HEK293T (cell line): ENCODE measurements around the gene SCGB1D4.
A peak's percentile ranks its signal among the peaks of the same experiment; 100 is the strongest.

Experiments
- CTCF ChIA-PET: fragments of 350-600 bp; formaldehyde crosslinking; extraction: SDS; loops from one replicate; lab custom pipeline; 2021; ENCODE audit warnings: antibody characterized with exemption, inconsistent platforms; lab: Yijun Ruan, JAX
- POLR2A ChIA-PET: fragments of 350-600 bp; formaldehyde crosslinking; extraction: SDS; loops from one replicate; lab custom pipeline; 2020; ENCODE audit warnings: antibody characterized with exemption, inconsistent platforms; lab: Yijun Ruan, JAX
- DNase-seq: peaks from one replicate; pipeline ENCODE4 v3.0.0; 2012; ENCODE audit warnings: mixed read lengths; ENCODE audit errors: extremely low spot score
- ARNT ChIP-seq: fragments of 450-650 bp; IDR thresholded peaks from 2 replicates; pipeline ENCODE4 v1.6.1; 2017; ENCODE audit warnings: mild to moderate bottlenecking
- BHLHE40 ChIP-seq: fragments of 450-650 bp; IDR thresholded peaks from 2 replicates; pipeline ENCODE4 v1.6.1; 2016; ENCODE audit warnings: mild to moderate bottlenecking, moderate library complexity, borderline replicate concordance
- CTBP1 ChIP-seq: fragments of 450-650 bp; IDR thresholded peaks from 2 replicates; pipeline ENCODE4 v1.6.1; 2016; ENCODE audit warnings: borderline replicate concordance
- ELF4 ChIP-seq: fragments of 450-650 bp; IDR thresholded peaks from 2 replicates; pipeline ENCODE4 v1.6.1; 2017; ENCODE audit warnings: antibody characterized with exemption
- FOXA1 ChIP-seq: fragments of 450-650 bp; IDR thresholded peaks from 2 replicates; pipeline ENCODE4 v1.6.1; 2016; ENCODE audit warnings: mild to moderate bottlenecking
- FOXK2 ChIP-seq: fragments of 450-650 bp; IDR thresholded peaks from 2 replicates; pipeline ENCODE4 v1.6.1; 2016; ENCODE audit warnings: mild to moderate bottlenecking
- FOXM1 ChIP-seq: fragments of 450-650 bp; IDR thresholded peaks from 2 replicates; pipeline ENCODE4 v1.6.1; 2017; ENCODE audit warnings: mild to moderate bottlenecking, borderline replicate concordance
- HDGF ChIP-seq: fragments of 450-650 bp; IDR thresholded peaks from 2 replicates; pipeline ENCODE4 v1.6.1; 2017; ENCODE audit warnings: antibody characterized with exemption, borderline replicate concordance
- L3MBTL2 ChIP-seq: fragments of 450-650 bp; conservative IDR thresholded peaks from 2 replicates; pipeline ENCODE4 v1.6.1; 2016; ENCODE audit warnings: mild to moderate bottlenecking
- LEF1 ChIP-seq: fragments of 450-650 bp; IDR thresholded peaks from 2 replicates; pipeline ENCODE4 v1.6.1; 2017; ENCODE audit warnings: mild to moderate bottlenecking, borderline replicate concordance
- NFRKB ChIP-seq: fragments of 450-650 bp; IDR thresholded peaks from 2 replicates; pipeline ENCODE4 v1.6.1; 2016; ENCODE audit warnings: mild to moderate bottlenecking, moderate library complexity
- SP1 ChIP-seq: fragments of 450-650 bp; IDR thresholded peaks from 2 replicates; pipeline ENCODE4 v1.6.1; 2017
- SUZ12 ChIP-seq: fragments of 450-650 bp; IDR thresholded peaks from 2 replicates; pipeline ENCODE4 v1.6.1; 2016; ENCODE audit warnings: mild to moderate bottlenecking
- TARDBP ChIP-seq: fragments of 450-650 bp; IDR thresholded peaks from 2 replicates; pipeline ENCODE4 v1.6.1; 2016
- ZNF384 ChIP-seq: fragments of 450-650 bp; IDR thresholded peaks from 2 replicates; pipeline ENCODE4 v1.6.1; 2016
- TF ChIP-seq, protein P1 (sequence below): fragments of 450-650 bp; IDR thresholded peaks from 2 replicates; pipeline ENCODE4 v1.6.1; 2016

The SCGB1D4 gene

DNA sequence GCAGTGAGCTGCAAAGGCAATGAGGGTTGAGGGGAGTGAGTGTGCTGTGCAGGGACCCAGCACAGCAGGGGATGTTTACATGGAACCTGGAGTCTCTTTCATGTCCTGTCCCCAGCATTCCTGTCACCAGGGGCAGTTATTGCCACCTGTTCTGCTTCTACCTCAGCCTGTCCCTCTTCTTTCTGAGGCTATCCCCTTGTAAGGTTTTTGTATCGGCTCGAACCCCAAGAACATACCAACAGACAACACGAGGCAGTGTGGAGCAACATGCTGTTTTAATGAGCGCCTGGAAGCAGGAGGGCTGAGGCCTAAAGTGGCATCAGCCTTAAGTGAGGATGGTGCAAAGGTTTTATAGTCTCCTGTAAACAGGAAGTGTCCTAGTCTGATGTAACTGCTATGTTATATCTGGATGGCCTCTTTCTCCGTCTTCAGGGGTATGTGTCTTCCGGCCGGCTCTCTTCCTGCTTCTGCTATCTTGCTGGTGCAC lies 25.0 kb downstream of the SCGB1D4 start:
- POLR2A ChIA-PET, result interaction anchor here (1.1 kb wide), 1 partner anchor 37 kb away, joined by 3 read pairs; no protein-coding TSS in a partner anchor

DNA sequence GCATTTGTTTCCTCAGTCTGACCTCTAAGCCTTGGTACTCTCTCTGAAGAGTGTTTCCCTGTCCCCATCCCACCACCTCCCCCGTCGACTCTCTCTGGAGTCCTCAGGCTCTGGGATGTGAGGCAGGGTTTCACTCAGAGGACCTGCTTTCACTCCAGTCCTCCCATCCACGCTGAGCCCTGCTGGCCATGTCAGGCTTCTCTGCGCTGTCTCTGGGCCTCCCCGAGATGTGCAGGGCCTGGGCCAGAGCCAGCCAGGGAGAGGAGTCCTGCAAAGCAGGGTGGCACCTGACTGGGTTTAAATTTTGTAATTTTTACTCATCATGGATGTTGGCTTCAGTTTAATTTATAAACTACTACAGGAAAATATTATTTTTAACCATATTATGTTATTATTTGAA lies 25.6 kb downstream of the SCGB1D4 start:
- CTCF ChIA-PET, result no interaction called here
- no peak for DNase-seq
- TF ChIP-seq ZNF384 (no peak), ARNT (no peak), FOXK2 (no peak), NFRKB (no peak), HDGF (no peak), L3MBTL2 (no peak), LEF1 (no peak), FOXM1 (no peak)
- TF ChIP-seq, protein P1, sequence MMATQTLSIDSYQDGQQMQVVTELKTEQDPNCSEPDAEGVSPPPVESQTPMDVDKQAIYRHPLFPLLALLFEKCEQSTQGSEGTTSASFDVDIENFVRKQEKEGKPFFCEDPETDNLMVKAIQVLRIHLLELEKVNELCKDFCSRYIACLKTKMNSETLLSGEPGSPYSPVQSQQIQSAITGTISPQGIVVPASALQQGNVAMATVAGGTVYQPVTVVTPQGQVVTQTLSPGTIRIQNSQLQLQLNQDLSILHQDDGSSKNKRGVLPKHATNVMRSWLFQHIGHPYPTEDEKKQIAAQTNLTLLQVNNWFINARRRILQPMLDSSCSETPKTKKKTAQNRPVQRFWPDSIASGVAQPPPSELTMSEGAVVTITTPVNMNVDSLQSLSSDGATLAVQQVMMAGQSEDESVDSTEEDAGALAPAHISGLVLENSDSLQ, result no peak
- POLR2A ChIA-PET, result no interaction called here

More for the DNA sequence above, 25.0 kb downstream of the SCGB1D4 start:
- DNase-seq, result no peak
- CTCF ChIA-PET, result no interaction called here
- TF ChIP-seq, protein P1, result no peak
- TF ChIP-seq SUZ12 (no peak), FOXA1 (no peak), HDGF (no peak), SP1 (no peak), LEF1 (no peak), ZNF384 (no peak), ELF4 (no peak), NFRKB (no peak), CTBP1 (no peak), TARDBP (no peak), FOXM1 (no peak)

DNA sequence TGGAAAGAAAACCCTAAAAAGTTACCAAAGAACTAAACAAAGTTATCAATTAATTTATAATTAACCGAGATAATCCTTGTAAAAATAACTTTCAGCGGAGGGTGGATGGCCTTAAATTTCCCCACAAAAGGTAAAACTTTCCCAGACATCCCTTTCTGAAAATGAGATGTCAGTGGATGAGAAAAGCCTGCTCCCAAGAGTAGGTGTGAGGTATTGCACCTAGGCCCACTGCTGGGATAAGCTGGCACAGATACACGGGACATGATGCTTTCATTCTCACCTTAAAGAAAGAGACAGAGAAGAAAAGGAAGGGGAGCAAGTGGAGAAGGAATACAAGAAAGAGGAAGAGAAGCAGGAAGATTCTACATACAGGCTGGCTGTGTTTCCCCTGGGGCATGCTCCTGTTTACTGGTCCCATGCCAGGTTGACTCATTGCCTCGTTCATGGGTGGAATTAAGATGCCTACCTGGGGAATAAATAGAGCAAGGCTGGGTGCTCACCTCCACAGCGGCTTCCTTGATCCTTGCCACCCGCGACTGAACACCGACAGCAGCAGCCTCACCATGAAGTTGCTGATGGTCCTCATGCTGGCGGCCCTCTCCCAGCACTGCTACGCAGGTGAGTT lies 29.1 kb downstream of the SCGB1D4 start, which contains the start of gene SCGB2A2:
TSS of gene SCGB2A2 (plus strand) at position 505 of the 625 bp plus-strand sequence. CDS start at position 564, 59 bp downstream.
- CTCF ChIA-PET, result no interaction called here
- POLR2A ChIA-PET, result no interaction called here
- TF ChIP-seq BHLHE40 (no peak), LEF1 (no peak), CTBP1 (no peak), TARDBP (no peak), NFRKB (no peak), FOXM1 (no peak)
- peak; percentile 20 for DNase-seq

DNA sequence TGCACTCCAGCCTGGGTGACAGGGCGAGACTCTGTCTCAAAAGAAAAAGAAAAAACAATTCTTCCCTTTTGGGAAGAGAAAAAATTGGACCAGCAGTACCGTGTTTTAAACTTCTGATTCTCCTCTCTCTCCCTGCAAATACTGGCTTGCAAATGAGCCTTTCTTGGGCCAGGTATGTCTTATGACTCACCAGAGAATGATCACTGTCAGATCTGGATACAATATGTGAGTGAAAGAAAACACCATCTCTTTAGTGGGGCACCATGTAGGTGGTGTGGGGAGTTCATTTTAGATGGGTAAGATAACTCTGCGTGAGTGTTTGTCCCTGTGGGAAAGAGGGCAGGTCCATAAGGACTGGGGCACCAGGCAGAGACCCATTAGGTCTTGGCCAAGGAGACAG lies 31.3 kb downstream of the SCGB1D4 start:
- POLR2A ChIA-PET, result no interaction called here
- TF ChIP-seq L3MBTL2 (no peak), LEF1 (no peak), BHLHE40 (no peak), FOXA1 (no peak), ZNF384 (no peak), FOXK2 (no peak)
- TF ChIP-seq, protein P1, result no peak
- CTCF ChIA-PET, result no interaction called here
- no peak for DNase-seq

DNA sequence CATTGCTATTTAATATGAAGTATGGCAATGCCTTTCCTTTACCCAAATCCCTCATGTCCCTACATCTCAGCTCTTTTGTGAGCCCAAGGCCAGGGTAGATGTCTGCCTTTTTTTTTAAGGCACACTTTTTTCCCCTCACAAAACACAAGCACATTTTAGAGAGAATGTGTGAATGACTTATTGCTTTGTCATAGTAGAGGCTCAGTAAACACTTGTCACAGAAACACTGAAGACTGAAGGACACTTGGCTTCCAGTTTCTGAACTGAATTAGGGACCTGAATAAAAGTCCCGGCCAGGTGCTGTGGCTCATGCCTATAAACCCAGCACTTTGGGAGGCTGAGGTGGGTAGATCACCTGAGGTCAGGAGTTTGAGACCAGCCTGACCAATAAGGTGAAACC lies 31.8 kb downstream of the SCGB1D4 start:
- no peak for TF ChIP-seq FOXK2
- no peak for TF ChIP-seq BHLHE40
- TF ChIP-seq TARDBP, result no peak
- TF ChIP-seq FOXM1, result no peak
- TF ChIP-seq ELF4, result no peak
- no peak for TF ChIP-seq NFRKB
- no peak for TF ChIP-seq SP1
- TF ChIP-seq, protein P1, result no peak
- no peak for TF ChIP-seq SUZ12
- no peak for TF ChIP-seq ARNT
- no peak for TF ChIP-seq HDGF
- TF ChIP-seq LEF1, result no peak
- no peak for TF ChIP-seq L3MBTL2
- no peak for TF ChIP-seq FOXA1
- TF ChIP-seq ZNF384, result no peak
- TF ChIP-seq CTBP1, result no peak
- CTCF ChIA-PET, result no interaction called here
- POLR2A ChIA-PET, result no interaction called here
- no peak for DNase-seq

DNA sequence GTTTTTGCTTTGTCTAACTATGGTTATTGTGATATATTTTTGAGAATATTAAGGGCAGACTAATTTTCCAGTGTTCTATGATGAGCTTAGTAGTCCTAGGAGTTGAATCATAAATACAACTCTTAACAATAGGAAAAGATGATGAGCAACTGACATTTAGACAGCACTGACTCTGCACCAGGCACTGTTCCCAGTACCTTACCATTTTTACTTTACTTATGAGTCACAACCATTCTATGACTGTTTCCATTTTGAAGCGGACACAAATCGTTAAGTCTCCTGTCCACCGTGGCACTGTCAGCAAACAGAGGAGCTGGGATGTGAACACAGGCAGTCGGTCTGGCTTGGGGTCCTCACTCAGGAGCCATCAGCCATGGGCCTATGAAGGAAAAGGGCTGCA lies 32.3 kb downstream of the SCGB1D4 start:
- ChIA-PET POLR2A (no interaction called here), CTCF (no interaction called here)

More for the DNA sequence above, 32.3 kb downstream of the SCGB1D4 start:
- TF ChIP-seq SP1 (no peak), CTBP1 (no peak), ELF4 (no peak), L3MBTL2 (no peak), NFRKB (no peak), HDGF (no peak), TARDBP (no peak)
- TF ChIP-seq, protein P1, result no peak
- DNase-seq, result no peak
